ENCODE data around the gene GOLGA2.
"Not testable (repeated sequence)": the region's sequence is repeated elsewhere in the genome, so short reads cannot be mapped to it uniquely, and the experiment has no call there.

The GOLGA2 gene

DNA sequence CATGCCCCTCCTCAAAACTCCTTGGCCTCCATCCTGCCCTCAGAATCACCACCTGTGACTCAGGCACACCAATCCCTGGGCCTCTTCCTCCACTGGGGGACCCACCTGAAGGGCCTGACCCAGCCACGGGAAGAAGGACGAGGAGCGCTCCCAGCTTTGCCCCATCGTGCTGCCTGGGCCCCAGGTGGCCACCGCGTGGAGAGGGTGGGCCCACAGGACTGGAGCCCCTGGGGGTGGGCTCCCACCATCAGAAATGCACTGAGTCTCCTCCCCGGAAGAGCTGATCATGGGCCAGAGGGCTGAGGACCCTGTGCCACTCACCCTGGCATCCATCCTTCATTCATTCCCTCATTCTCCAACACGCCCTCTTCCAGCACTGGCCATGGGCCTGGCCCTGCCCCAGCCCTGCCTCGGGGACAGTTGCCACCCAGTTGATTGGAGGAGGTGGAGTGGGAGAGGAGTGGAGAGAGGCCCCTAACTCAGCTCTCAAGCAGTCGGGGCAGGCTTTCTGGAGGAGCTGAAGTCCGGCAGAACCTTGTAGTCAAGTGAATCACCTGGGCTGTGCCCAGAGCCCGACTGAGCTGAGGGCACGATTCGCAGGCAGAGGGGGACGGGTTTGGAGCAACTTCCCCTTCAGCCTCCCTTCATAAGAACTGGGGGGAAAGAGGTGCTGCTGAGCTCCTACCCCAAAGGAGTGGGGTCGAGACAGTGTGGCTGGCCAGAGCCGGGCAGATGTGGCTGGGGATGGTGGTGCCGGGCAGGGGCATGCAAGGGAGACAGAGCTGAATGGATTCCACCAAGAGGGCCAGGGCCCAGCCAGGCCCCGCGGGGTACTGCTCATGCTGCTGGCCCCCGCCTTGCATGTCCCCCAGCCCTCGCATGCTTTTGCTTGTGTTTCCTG is 43.0 kb downstream of the GOLGA2 start:
- no peak overlapping the region for H3K27ac Mint-ChIP-seq
- DNase-seq (no peak), ATAC-seq (replicated peaks) (no peak)
- no peaks in the 10 kb centered on the region for H3K4me1 Mint-ChIP-seq (ENCODE audit: low read depth in 2 of 2)
- no peaks in the 10 kb centered on the region for H3K9me3 Mint-ChIP-seq
- no peaks in the 10 kb centered on the region for H3K36me3 Mint-ChIP-seq (ENCODE audit: insufficient read depth)
- no peak overlapping the region for H3K4me3 Mint-ChIP-seq
- H3K27me3 Mint-ChIP-seq = peaks cover 8 to 17% of the 10 kb centered on the region in 2 donors

DNA sequence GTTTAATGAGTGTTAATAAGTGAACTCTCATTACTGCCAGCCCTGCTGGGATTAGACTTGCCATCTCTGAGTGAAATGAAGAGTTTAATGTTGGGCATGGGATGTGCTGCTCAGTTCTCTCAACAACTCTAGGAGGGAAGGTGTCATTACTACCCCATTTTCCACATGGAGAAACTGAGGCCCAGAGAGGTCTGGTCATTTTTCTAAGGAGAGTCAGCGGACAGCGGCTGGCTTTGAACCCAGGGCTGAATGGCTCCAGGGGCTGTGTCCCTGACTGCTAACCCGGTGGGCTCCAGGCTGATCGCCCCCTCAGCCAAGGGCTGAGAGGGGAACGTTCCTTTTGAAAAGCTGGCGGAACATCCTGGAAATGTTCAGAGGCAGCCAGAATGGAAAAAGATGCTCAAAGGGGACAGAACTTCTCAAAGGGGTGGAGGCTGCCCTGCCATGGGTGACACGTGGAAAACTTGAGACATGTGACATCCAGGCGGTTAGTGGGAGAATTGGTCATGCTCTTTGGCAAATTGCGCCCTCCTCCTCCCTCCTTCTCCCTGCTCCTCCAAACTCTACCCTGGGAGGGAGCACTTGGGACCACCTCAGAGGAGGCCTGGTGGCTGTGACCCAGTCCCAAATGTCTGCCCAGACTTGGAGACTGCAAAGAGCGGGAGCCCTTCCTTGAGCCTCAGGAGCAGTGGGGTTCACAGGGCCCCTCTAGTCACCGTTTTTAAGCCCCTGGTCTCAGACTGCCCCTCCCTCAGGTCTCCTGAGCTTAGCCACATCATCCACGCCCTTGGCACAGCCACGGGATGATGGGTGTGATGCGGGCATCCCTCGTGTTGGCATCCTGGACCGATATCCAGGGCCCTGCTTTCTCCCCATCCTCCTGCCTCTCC is 43.9 kb downstream of the GOLGA2 start:
- no peak for DNase-seq
- Mint-ChIP-seq H3K27me3 (peaks cover 8 to 17% of the 10 kb centered on the region in 2 donors), H3K27ac (no peak overlapping the region), H3K4me3 (no peak overlapping the region), H3K36me3 (ENCODE audit: insufficient read depth) (no peaks in the 10 kb centered on the region), H3K4me1 (ENCODE audit: low read depth in 2 of 2) (no peaks in the 10 kb centered on the region), H3K9me3 (no peaks in the 10 kb centered on the region)
- no peak for ATAC-seq (replicated peaks)

GRCh38 chr9:128230897-128231296 is 44.9 kb downstream of the GOLGA2 start:
- not testable (repeated sequence) for H3K9me3 Mint-ChIP-seq

GRCh38 chr9:128226412-128226801 is 49.4 kb downstream of the GOLGA2 start:
- no peak overlapping the region for H3K27ac Mint-ChIP-seq
- H3K4me3 Mint-ChIP-seq = no peak overlapping the region
- H3K4me1 Mint-ChIP-seq (ENCODE audit: low read depth in 2 of 2) = no peaks in the 10 kb centered on the region
- peaks cover 0 to 21% of the 10 kb centered on the region in 2 donors for H3K27me3 Mint-ChIP-seq
- no peak for ATAC-seq (replicated peaks)
- no peaks in the 10 kb centered on the region for H3K9me3 Mint-ChIP-seq
- H3K36me3 Mint-ChIP-seq (ENCODE audit: insufficient read depth) = no peaks in the 10 kb centered on the region
- DNase-seq = no peak

More at GRCh38 chr9:128230897-128231296, 44.9 kb downstream of the GOLGA2 start:
- not testable (repeated sequence) for H3K36me3 Mint-ChIP-seq (ENCODE audit: insufficient read depth); H3K4me1 Mint-ChIP-seq (ENCODE audit: low read depth in 2 of 2); DNase-seq; ATAC-seq (replicated peaks); H3K27ac Mint-ChIP-seq; H3K4me3 Mint-ChIP-seq
- peaks cover 12 to 14% of the 10 kb centered on the region in 2 donors for H3K27me3 Mint-ChIP-seq

GRCh38 chr9:128225770-128226411 is 49.9 kb downstream of the GOLGA2 start:
- Mint-ChIP-seq H3K4me1 (ENCODE audit: low read depth in 2 of 2) (no peaks in the 10 kb centered on the region), H3K27ac (no peak overlapping the region), H3K36me3 (ENCODE audit: insufficient read depth) (no peaks in the 10 kb centered on the region), H3K9me3 (no peaks in the 10 kb centered on the region), H3K4me3 (no peak overlapping the region), H3K27me3 (peaks cover 0 to 21% of the 10 kb centered on the region in 2 donors)
- DNase-seq (no peak), ATAC-seq (replicated peaks) (no peak)

GRCh38 chr9:128224877-128225276 is 50.9 kb downstream of the GOLGA2 start:
- no peaks in the 10 kb centered on the region for H3K36me3 Mint-ChIP-seq (ENCODE audit: insufficient read depth)
- no peak for DNase-seq
- H3K27ac Mint-ChIP-seq = no peak overlapping the region
- no peaks in the 10 kb centered on the region for H3K4me1 Mint-ChIP-seq (ENCODE audit: low read depth in 2 of 2)
- H3K9me3 Mint-ChIP-seq = no peaks in the 10 kb centered on the region
- ATAC-seq (replicated peaks) = no peak
- no peak overlapping the region for H3K4me3 Mint-ChIP-seq
- H3K27me3 Mint-ChIP-seq = peaks cover 0 to 21% of the 10 kb centered on the region in 2 donors

DNA sequence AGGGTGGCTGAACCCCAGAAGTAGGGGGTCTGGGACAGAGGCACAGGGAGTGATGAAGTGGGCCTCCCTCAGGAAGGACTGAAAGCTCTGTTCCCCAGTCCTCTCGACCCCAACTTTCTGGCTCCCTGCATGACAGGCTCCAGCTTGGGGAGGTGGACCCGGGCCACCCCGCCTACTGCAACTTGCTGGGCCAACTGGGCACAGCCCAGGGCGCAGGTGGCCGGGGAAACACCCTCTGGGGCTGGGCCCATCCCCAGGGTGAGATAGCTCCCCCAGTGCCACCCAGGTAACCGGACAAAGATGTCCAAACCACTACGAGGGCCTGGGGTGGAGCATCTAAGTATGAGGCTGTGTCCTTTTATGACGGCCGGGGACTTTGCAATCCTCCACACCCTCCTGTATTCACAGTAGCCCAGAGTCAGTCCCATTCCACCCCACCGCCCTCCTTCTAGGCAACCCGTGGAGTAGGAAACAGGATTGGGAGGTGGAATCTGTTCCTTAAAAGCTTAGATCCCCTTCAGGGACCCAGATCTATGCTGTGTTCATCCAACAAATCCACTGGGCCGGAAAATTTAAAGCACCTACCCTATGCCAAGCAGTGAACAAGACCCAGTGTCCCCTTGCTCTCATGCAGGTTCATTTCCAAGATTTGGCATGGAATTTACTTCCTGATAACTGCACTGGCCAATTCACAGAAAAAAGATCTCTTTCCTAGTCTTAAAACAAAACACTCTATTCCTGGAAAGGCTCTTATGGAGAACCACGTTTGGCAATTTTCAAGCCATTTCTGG is 52.7 kb downstream of the GOLGA2 start:
- ATAC-seq (replicated peaks) = no peak
- H3K27ac Mint-ChIP-seq = no peak overlapping the region
- H3K27me3 Mint-ChIP-seq = peaks cover 0 to 21% of the 10 kb centered on the region in 2 donors
- H3K36me3 Mint-ChIP-seq (ENCODE audit: insufficient read depth) = no peaks in the 10 kb centered on the region
- peaks cover 10% of the 10 kb centered on the region in 2 donors for H3K4me1 Mint-ChIP-seq (ENCODE audit: low read depth in 2 of 2)
- DNase-seq = no peak
- H3K4me3 Mint-ChIP-seq = no peak overlapping the region
- no peaks in the 10 kb centered on the region for H3K9me3 Mint-ChIP-seq

- Mint-ChIP-seq H3K27ac (no peak overlapping the region), H3K27me3 (peaks cover 0 to 21% of the 10 kb centered on the region in 2 donors), H3K4me3 (no peak overlapping the region), H3K4me1 (ENCODE audit: low read depth in 2 of 2) (peaks cover 11% of the 10 kb centered on the region in 2 donors), H3K36me3 (ENCODE audit: insufficient read depth) (no peaks in the 10 kb centered on the region), H3K9me3 (no peaks in the 10 kb centered on the region)
- no peak for DNase-seq
- no peak for ATAC-seq (replicated peaks)
These were observed 53.8 kb downstream of the GOLGA2 start for GRCh38 chr9:128222026-128222425.

DNA sequence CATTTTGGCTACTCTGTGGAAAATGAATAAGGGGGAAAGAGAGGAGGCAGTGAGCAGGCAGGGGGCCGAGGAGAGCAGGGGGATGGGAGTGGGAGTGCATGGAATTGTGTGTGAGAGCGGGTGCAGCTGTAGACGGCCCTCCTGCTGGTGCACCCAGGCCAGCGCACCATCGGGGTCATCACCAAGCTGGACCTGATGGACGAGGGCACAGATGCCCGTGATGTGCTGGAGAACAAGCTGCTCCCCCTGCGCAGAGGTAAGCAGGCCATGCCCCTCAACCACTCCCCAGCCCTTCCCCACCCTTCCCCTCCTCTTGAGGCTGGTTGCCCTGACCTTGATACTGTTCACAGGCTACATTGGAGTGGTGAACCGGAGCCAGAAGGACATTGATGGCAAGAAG is 56.0 kb downstream of the GOLGA2 start:
- no peaks in the 10 kb centered on the region for H3K9me3 Mint-ChIP-seq
- H3K4me1 Mint-ChIP-seq (ENCODE audit: low read depth in 2 of 2) = peaks cover 11% of the 10 kb centered on the region in 2 donors
- ATAC-seq (replicated peaks) = no peak
- H3K27me3 Mint-ChIP-seq = peaks cover 0 to 5% of the 10 kb centered on the region in 2 donors
- H3K36me3 Mint-ChIP-seq (ENCODE audit: insufficient read depth) = no peaks in the 10 kb centered on the region
- H3K27ac Mint-ChIP-seq = no peak overlapping the region
- no peak for DNase-seq
- no peak overlapping the region for H3K4me3 Mint-ChIP-seq

DNA sequence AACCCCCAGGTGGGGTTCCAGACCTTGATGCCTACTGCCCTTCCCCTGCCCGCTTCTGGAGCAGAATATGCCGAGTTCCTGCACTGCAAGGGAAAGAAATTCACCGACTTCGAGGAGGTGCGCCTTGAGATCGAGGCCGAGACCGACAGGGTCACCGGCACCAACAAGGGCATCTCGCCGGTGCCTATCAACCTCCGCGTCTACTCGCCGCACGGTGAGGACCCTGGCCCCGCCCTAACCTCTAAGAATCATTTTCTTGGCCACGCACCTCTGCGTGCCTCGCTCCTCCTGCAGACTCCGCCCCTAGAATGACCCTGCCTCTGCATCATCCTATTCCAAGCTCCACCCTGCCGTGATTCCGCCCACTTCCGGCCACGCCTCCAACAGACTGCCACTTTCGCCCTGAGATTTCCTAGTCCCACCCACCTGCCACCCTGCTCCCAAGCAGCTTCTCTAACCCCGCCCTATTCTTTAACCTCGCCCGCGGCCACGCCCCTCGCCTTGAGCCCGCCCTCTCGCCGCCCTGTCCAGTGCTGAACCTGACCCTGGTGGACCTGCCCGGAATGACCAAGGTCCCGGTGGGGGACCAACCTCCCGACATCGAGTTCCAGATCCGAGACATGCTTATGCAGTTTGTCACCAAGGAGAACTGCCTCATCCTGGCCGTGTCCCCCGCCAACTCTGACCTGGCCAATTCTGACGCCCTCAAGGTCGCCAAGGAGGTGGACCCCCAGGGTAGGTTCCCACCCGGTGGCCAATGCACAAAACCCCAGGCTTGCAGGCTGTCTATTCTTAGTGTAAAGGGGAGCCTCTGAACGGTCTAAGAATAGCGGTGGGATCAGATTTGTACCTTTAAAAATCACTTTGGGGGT is 57.1 kb downstream of the GOLGA2 start:
- Mint-ChIP-seq H3K36me3 (ENCODE audit: insufficient read depth) (no peaks in the 10 kb centered on the region), H3K27me3 (peaks cover 0 to 7% of the 10 kb centered on the region in 2 donors), H3K9me3 (no peaks in the 10 kb centered on the region), H3K4me3 (peak overlapping the region; percentile 81 to 89), H3K4me1 (ENCODE audit: low read depth in 2 of 2) (peaks cover 11% of the 10 kb centered on the region in 2 donors), H3K27ac (peak overlapping the region; percentile 25 to 57)
- ATAC-seq (replicated peaks) (peak; percentile 96), DNase-seq (peak; percentile 83 to 89 (median 89))

- peak overlapping the region; percentile 81 to 89 for H3K4me3 Mint-ChIP-seq
- no peaks in the 10 kb centered on the region for H3K36me3 Mint-ChIP-seq (ENCODE audit: insufficient read depth)
- DNase-seq (no peak), ATAC-seq (replicated peaks) (no peak)
- H3K27me3 Mint-ChIP-seq = peaks cover 0 to 13% of the 10 kb centered on the region in 2 donors
- H3K27ac Mint-ChIP-seq = peak overlapping the region; percentile 25 to 57
- H3K4me1 Mint-ChIP-seq (ENCODE audit: low read depth in 2 of 2) = peaks cover 11% of the 10 kb centered on the region in 2 donors
- no peaks in the 10 kb centered on the region for H3K9me3 Mint-ChIP-seq
These were observed 57.7 kb downstream of the GOLGA2 start for GRCh38 chr9:128218172-128218517.

Data from effector memory CD8-positive, alpha-beta T cell (primary cell).